ENCODE data around the gene CACNA2D4. TPM values are rescaled to one million over a fixed set of nuclear protein-coding genes. Genes with fewer than 3 reads are reported as not detected.

CACNA2D4 gene
- total RNA-seq, 2 experiments from 2014 or later = 5.5 to 7.2 TPM

- H3K9me3 Mint-ChIP-seq (ENCODE audit: low read depth) = no peaks in the 10 kb centered on the region
- H3K4me3 Mint-ChIP-seq = no peak overlapping the region
- CTCF ChIA-PET = interaction anchor here (0.7 kb wide), 1 partner anchor 14 kb away, joined by 3 read pairs; no protein-coding TSS in a partner anchor
- H3K4me1 Mint-ChIP-seq = no peaks in the 10 kb centered on the region
- DNase-seq (no peak), ATAC-seq (no peak)
- H3K27ac Mint-ChIP-seq = no peak overlapping the region
- intact Hi-C loops (cut with DNase I, micrococcal nuclease) = no loop called here
- no peaks in the 10 kb centered on the region for H3K36me3 Mint-ChIP-seq (ENCODE audit: low read depth)
- no peaks in the 10 kb centered on the region for H3K27me3 Mint-ChIP-seq
- POLR2A ChIA-PET = no interaction called here
Observed at GRCh38 chr12:1838205-1838993, 80.1 kb downstream of the CACNA2D4 start.

DNA sequence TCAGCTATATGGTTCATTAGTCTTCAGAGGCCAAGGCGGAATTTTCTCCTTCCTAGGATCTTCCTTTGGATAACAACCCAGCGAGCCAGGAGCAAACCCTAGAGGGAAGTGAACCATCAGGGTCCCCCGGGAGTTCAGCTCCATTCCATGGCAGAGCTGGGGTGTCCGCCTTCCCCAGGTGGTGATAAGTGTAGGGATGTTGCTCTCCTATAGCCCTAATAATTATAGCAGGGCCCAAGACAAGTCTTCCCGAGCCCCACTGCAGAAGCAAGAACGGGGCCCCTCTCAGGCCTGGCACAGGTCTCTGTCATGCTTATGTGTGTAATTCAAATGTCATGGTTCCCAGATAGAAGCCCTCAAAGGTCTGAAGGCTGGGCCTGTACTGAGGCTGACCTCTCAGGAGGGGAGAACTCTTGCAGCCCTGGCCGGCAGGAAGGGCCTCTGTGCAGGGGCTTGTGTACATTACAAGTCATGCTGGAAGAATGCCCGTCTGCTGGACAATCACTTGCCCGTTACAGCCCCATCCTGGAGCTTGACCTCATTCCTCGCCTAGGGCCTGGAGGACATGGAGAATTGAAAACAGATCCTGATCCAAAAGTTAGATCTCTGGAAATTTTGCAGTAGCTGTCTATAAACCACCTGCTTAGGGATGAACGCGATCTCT, 80.8 kb downstream of the CACNA2D4 start:
- no peak overlapping the region for H3K4me3 Mint-ChIP-seq
- no peak overlapping the region for H3K27ac Mint-ChIP-seq
- no peaks in the 10 kb centered on the region for H3K36me3 Mint-ChIP-seq (ENCODE audit: low read depth)
- no peaks in the 10 kb centered on the region for H3K9me3 Mint-ChIP-seq (ENCODE audit: low read depth)
- no peaks in the 10 kb centered on the region for H3K27me3 Mint-ChIP-seq
- no peak for ATAC-seq
- CTCF ChIA-PET = interaction anchor here (0.7 kb wide), 1 partner anchor 13 kb away, joined by 3 read pairs; no protein-coding TSS in a partner anchor
- POLR2A ChIA-PET = no interaction called here
- DNase-seq = no peak
- no peaks in the 10 kb centered on the region for H3K4me1 Mint-ChIP-seq
- intact Hi-C loops (cut with DNase I, micrococcal nuclease) = no loop called here

DNA sequence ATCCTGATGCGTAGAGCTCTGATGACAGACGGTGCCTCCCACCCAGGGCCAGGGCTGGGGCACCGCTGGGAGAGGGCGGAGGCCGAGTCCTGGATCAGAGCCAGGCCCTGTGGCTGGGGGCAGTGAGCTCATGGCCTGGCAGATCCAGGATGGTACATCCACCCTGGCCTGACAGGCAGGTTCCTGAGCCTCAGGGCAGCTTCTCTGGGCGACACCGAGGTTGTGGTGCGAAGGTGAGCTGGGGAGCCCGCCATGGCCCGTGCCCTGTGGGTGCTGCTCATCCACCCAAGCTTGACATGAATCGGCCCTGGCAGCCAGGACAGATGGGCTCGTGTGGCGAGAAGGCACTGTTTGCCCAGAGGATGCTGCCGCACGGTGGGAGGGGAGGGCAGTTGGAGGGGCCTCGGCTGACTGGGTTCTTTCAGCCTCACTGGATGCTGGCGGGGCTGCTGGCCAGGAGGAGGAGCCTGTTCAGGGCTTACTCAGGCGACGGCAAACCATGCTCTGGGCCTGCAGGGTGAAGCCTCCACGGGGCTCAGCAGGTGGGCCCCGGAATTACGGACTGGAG, 81.5 kb downstream of the CACNA2D4 start:
- CTCF ChIA-PET = no interaction called here
- no peak for ATAC-seq
- POLR2A ChIA-PET = no interaction called here
- DNase-seq = no peak
- intact Hi-C loops (cut with DNase I, micrococcal nuclease) = no loop called here
- no peaks in the 10 kb centered on the region for H3K36me3 Mint-ChIP-seq (ENCODE audit: low read depth)
- no peak overlapping the region for H3K4me3 Mint-ChIP-seq
- H3K27ac Mint-ChIP-seq = no peak overlapping the region
- H3K27me3 Mint-ChIP-seq = peaks cover 4% of the 10 kb centered on the region
- no peaks in the 10 kb centered on the region for H3K9me3 Mint-ChIP-seq (ENCODE audit: low read depth)
- H3K4me1 Mint-ChIP-seq = no peaks in the 10 kb centered on the region

DNA sequence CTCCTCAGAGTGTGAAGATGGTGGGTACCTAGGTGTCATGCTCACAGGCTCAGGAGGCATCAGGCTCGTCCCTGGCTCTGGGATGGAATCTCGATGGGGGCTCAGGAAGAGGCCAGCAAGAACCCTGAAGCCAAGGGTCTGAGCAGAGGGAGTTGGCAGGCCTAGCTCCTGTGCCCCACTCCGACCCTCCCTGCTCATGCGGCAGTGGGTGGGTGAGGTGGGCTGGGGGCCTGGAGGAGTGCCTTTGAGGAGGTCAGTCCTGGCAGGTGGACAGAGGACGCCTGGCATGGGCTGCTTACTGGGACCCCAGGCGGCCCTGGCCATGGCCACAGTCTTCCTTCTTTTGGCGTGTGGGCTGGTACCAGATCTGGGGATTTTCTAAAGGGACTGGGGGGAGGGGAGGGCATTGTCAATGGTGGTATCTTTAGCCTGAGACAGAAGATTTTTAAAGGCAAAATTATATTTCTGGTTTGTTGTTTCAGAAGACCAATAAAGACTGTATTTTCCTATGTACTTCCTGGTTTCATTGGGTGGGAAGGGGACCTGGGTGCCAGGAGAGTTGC, 82.1 kb downstream of the CACNA2D4 start:
- no peaks in the 10 kb centered on the region for H3K36me3 Mint-ChIP-seq (ENCODE audit: low read depth)
- CTCF ChIA-PET = no interaction called here
- H3K27ac Mint-ChIP-seq = no peak overlapping the region
- no peak overlapping the region for H3K4me3 Mint-ChIP-seq
- intact Hi-C loops (cut with DNase I, micrococcal nuclease) = no loop called here
- H3K4me1 Mint-ChIP-seq = no peaks in the 10 kb centered on the region
- ATAC-seq (no peak), DNase-seq (no peak)
- H3K9me3 Mint-ChIP-seq (ENCODE audit: low read depth) = no peaks in the 10 kb centered on the region
- POLR2A ChIA-PET = no interaction called here
- peaks cover 8% of the 10 kb centered on the region for H3K27me3 Mint-ChIP-seq

GRCh38 chr12:1835211-1836131, 83.0 kb downstream of the CACNA2D4 start:
- H3K4me1 Mint-ChIP-seq = no peaks in the 10 kb centered on the region
- ATAC-seq (peak; percentile 19), DNase-seq (no peak)
- ChIA-PET CTCF (no interaction called here), POLR2A (no interaction called here)
- no peaks in the 10 kb centered on the region for H3K36me3 Mint-ChIP-seq (ENCODE audit: low read depth)
- no peak overlapping the region for H3K4me3 Mint-ChIP-seq
- no peaks in the 10 kb centered on the region for H3K9me3 Mint-ChIP-seq (ENCODE audit: low read depth)
- intact Hi-C loops (cut with DNase I, micrococcal nuclease) = no loop called here
- H3K27me3 Mint-ChIP-seq = peaks cover 16% of the 10 kb centered on the region
- H3K27ac Mint-ChIP-seq = no peak overlapping the region

DNA sequence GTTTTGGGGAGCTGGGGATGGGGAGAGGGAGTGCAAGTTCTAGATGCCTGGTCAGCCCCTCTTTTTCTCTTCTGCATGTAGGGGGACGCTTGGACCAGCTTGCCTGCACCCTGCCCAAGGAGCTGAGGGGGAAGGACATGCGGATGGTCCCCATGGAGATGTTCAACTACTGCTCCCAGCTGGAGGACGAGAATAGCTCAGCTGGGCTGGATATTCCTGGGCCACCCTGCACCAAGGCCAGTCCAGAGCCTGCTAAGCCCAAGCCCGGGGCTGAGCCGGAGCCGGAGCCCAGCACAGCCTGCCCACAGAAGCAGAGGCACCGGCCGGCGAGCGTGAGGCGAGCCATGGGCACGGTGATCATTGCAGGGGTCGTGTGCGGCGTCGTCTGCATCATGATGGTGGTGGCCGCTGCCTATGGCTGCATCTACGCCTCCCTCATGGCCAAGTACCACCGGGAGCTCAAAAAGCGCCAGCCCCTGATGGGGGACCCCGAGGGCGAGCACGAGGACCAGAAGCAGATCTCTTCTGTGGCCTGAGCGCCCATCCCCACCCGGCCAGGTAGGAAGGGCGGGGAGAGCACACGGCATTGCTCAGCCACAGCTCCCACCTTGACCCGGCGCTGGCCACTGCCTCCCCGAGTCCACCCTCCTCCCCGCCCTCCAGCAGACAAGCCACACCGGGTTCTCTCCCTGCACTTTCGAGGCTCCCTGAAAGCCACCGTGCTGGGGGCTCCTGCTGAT, 84.1 kb downstream of the CACNA2D4 start:
- peaks cover 20% of the 10 kb centered on the region for H3K27me3 Mint-ChIP-seq
- no peaks in the 10 kb centered on the region for H3K9me3 Mint-ChIP-seq (ENCODE audit: low read depth)
- no peak overlapping the region for H3K4me3 Mint-ChIP-seq
- CTCF ChIA-PET = no interaction called here
- ATAC-seq = no peak
- POLR2A ChIA-PET = no interaction called here
- intact Hi-C loops (cut with DNase I, micrococcal nuclease) = no loop called here
- no peak for DNase-seq
- no peaks in the 10 kb centered on the region for H3K4me1 Mint-ChIP-seq
- no peak overlapping the region for H3K27ac Mint-ChIP-seq
- H3K36me3 Mint-ChIP-seq (ENCODE audit: low read depth) = no peaks in the 10 kb centered on the region

- H3K27me3 Mint-ChIP-seq = peaks cover 20% of the 10 kb centered on the region
- no peaks in the 10 kb centered on the region for H3K36me3 Mint-ChIP-seq (ENCODE audit: low read depth)
- intact Hi-C loops (cut with DNase I, micrococcal nuclease) = no loop called here
- CTCF ChIA-PET = interaction anchor here (1.9 kb wide), 1 partner anchor 106 kb away, joined by 5 read pairs; no protein-coding TSS in a partner anchor
- H3K4me1 Mint-ChIP-seq = no peaks in the 10 kb centered on the region
- no peak overlapping the region for H3K27ac Mint-ChIP-seq
- POLR2A ChIA-PET = no interaction called here
- H3K4me3 Mint-ChIP-seq = no peak overlapping the region
- H3K9me3 Mint-ChIP-seq (ENCODE audit: low read depth) = no peaks in the 10 kb centered on the region
- DNase-seq = no peak
- ATAC-seq = no peak
Observed at GRCh38 chr12:1833596-1834028, 84.8 kb downstream of the CACNA2D4 start.

DNA sequence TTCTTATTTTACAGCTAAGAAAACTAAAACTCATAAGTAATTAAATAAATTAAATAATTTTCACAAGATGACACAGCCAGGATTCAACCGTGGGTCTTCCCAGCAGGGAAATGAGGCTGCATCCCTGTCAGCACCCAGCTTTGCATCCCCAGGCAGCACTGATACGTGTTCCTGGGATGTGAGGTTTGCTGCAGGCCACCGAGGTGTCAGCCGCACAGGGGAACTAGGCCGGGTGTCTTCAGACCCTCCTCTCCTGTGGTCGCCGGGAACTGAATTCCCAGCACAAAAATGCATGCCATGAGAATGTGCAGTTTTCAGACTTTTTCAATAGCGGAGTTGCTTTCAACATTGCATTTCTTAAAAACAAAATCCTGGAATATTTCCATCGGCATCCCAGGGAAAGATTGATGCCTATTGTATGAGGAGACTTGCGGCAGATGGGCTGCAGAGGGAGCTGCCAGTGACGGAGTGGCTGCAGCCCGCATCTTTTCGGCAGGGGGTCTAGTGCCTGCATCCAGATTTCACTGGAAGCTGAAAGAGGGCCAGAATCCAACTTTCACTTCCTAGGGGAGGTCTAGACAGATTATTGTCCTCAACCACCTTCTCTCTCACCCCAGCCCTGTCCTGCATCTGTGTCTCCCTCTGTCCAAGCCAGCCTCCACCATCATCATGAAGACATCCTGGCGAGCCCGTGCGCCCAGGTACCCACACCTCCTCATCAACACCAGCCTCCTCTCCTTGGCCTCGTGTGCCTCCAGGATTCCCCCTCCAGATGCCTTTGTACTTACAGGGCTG, 85.5 kb downstream of the CACNA2D4 start:
- POLR2A ChIA-PET = no interaction called here
- Mint-ChIP-seq H3K36me3 (ENCODE audit: low read depth) (no peaks in the 10 kb centered on the region), H3K27ac (no peak overlapping the region), H3K9me3 (ENCODE audit: low read depth) (no peaks in the 10 kb centered on the region), H3K27me3 (peaks cover 20% of the 10 kb centered on the region), H3K4me3 (no peak overlapping the region), H3K4me1 (no peaks in the 10 kb centered on the region)
- DNase-seq (no peak), ATAC-seq (no peak)
- CTCF ChIA-PET = interaction anchor here (1.9 kb wide), 1 partner anchor 107 kb away, joined by 5 read pairs; no protein-coding TSS in a partner anchor
- intact Hi-C loops (cut with DNase I, micrococcal nuclease) = no loop called here

- H3K4me3 Mint-ChIP-seq = no peak overlapping the region
- intact Hi-C loops (cut with DNase I, micrococcal nuclease) = no loop called here
- CTCF ChIA-PET = interaction anchor here (0.9 to 2.6 kb wide), 3 partner anchors 16 to 109 kb away, joined by 4 to 12 read pairs (median 5); no protein-coding TSS in a partner anchor
- H3K36me3 Mint-ChIP-seq (ENCODE audit: low read depth) = no peaks in the 10 kb centered on the region
- no peaks in the 10 kb centered on the region for H3K9me3 Mint-ChIP-seq (ENCODE audit: low read depth)
- POLR2A ChIA-PET = no interaction called here
- no peak overlapping the region for H3K27ac Mint-ChIP-seq
- DNase-seq = peak; percentile 52
- no peaks in the 10 kb centered on the region for H3K4me1 Mint-ChIP-seq
- ATAC-seq = peak; percentile 49
- peaks cover 20% of the 10 kb centered on the region for H3K27me3 Mint-ChIP-seq
Observed at GRCh38 chr12:1830981-1831963, 87.2 kb downstream of the CACNA2D4 start.
